Fibroblast of villous mesenchyme (primary cell): ENCODE results near the gene IFNA8. TPM values are rescaled to one million over a fixed set of nuclear protein-coding genes. Genes with fewer than 3 reads are reported as not detected.

Experiments
- DNase-seq: peaks from one replicate; pipeline ENCODE4 v3.0.0-alpha.2; 2010; ENCODE audit warnings: low read depth
- H3K4me3 ChIP-seq: 2 replicates; pipeline ENCODE4 v1.5.1; 2011; ENCODE audit warnings: low read depth, mild to moderate bottlenecking, low read length
- CTCF ChIP-seq: IDR thresholded peaks from 2 replicates; pipeline ENCODE4 v1.5.1; 2012; ENCODE audit warnings: low read depth, mild to moderate bottlenecking, low read length; ENCODE audit not compliant: insufficient read depth
- total RNA-seq: library from RNA; depleted of rRNA; stranded (reverse); fragments of >200 nt; gene quantifications from 2 replicates; pipeline ENCODE4 v1.2.3, GENCODE V29; 2012

The IFNA8 gene
- total RNA-seq, 1 donor: not detected

- DNase-seq: peak; percentile 75
- H3K4me3 ChIP-seq: no peak overlapping the region
- no peak for TF ChIP-seq CTCF
These were observed 41.9 kb downstream of the IFNA8 start for GRCh38 chr9:21450733-21451394.

- H3K4me3 ChIP-seq: no peak overlapping the region
- no peak for DNase-seq
- no peak for TF ChIP-seq CTCF
These were observed 43.8 kb downstream of the IFNA8 start for GRCh38 chr9:21452681-21453080.

- DNase-seq: peak; percentile 61
- TF ChIP-seq CTCF: no peak
- no peak overlapping the region for H3K4me3 ChIP-seq
These were observed 45.2 kb downstream of the IFNA8 start for GRCh38 chr9:21454149-21454548.

- peak; percentile 54 for DNase-seq
- TF ChIP-seq CTCF: peak; percentile 83
These were observed 46.4 kb downstream of the IFNA8 start for GRCh38 chr9:21455320-21455719.

More at GRCh38 chr9:21455320-21455719, 46.4 kb downstream of the IFNA8 start:
- H3K4me3 ChIP-seq: no peak overlapping the region

Other genes starting within 250 kb of the IFNA8 start
- gene IFNA21, start 242.5 kb upstream of the IFNA8 start, total RNA-seq: not detected in 2 replicates
- gene IFNA4, start 221.5 kb upstream of the IFNA8 start, total RNA-seq: not detected in 2 replicates
- not detected in 2 replicates for gene IFNA7, start 206.9 kb upstream of the IFNA8 start, total RNA-seq
- not detected in 2 replicates for gene IFNA10, start 202.0 kb upstream of the IFNA8 start, total RNA-seq
- gene IFNA16, start 191.8 kb upstream of the IFNA8 start, total RNA-seq: not detected in 2 replicates
- gene IFNA17, start 180.9 kb upstream of the IFNA8 start, total RNA-seq: not detected in 2 replicates
- not detected in 2 replicates for gene IFNA14, start 169.1 kb upstream of the IFNA8 start, total RNA-seq
- under 0.01 TPM in 1 of 2 replicates, not detected in the other for gene IFNA5, start 103.8 kb upstream of the IFNA8 start, total RNA-seq
- 34.8 and 57.9 TPM in 2 replicates for gene KLHL9, start 73.7 kb upstream of the IFNA8 start, total RNA-seq
- not detected in 2 replicates for gene IFNA6, start 58.2 kb upstream of the IFNA8 start, total RNA-seq
- gene IFNA13, start 41.1 kb upstream of the IFNA8 start, total RNA-seq: not detected in 2 replicates
- not detected in 2 replicates for gene IFNA2, start 23.7 kb upstream of the IFNA8 start, total RNA-seq
- not detected in 2 replicates for gene IFNA1, start 31.3 kb downstream of the IFNA8 start, total RNA-seq
- gene IFNE, start 73.2 kb downstream of the IFNA8 start, total RNA-seq: 1.7 and 2.3 TPM in 2 replicates